SU-DHL-6 (cell line): ENCODE measurements around the gene MRPL21.

Source experiments
- EZH2phosphoT487 ChIP-seq: fragments of 200-600 bp; sonication (generic), shearing (Covaris generic); conservative IDR thresholded peaks from 2 replicates; pipeline ENCODE4 v1.6.1; 2018; ENCODE audit warnings: mild to moderate bottlenecking, antibody characterized with exemption, low read length, moderate library complexity, mixed read lengths
- TF ChIP-seq, protein P1 (sequence below): fragments of 200-600 bp; sonication (generic); IDR thresholded peaks from one replicate; pipeline ENCODE4 v1.5.1; 2017; ENCODE audit warnings: antibody characterized with exemption, mild to moderate bottlenecking, low read length, moderate library complexity; ENCODE audit not compliant: insufficient read depth, poor library complexity, severe bottlenecking

DNA sequence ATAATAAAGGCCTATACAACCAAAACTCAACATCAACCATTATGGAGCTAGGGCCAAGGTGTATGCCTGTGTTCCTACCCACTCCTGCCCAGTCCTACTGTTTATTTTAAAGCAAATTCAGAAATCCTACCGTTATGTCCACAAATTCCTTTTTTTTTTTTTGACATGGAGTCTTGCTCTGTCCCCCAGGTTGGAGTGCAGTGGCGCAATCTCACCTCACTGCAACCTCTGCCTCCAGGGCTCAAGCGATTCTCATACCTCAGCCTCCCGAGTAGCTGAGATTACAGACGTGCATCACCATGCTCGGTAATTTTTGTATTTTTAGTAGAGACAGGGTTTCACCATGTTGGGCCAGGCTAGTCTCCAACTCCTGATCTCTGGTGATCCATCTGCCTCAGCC lies 58.8 kb downstream of the MRPL21 start:
- TF ChIP-seq, protein P1, sequence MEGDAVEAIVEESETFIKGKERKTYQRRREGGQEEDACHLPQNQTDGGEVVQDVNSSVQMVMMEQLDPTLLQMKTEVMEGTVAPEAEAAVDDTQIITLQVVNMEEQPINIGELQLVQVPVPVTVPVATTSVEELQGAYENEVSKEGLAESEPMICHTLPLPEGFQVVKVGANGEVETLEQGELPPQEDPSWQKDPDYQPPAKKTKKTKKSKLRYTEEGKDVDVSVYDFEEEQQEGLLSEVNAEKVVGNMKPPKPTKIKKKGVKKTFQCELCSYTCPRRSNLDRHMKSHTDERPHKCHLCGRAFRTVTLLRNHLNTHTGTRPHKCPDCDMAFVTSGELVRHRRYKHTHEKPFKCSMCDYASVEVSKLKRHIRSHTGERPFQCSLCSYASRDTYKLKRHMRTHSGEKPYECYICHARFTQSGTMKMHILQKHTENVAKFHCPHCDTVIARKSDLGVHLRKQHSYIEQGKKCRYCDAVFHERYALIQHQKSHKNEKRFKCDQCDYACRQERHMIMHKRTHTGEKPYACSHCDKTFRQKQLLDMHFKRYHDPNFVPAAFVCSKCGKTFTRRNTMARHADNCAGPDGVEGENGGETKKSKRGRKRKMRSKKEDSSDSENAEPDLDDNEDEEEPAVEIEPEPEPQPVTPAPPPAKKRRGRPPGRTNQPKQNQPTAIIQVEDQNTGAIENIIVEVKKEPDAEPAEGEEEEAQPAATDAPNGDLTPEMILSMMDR, result no peak
- TF ChIP-seq EZH2phosphoT487, result no peak
